Activated gamma-delta T cell (primary cell): ENCODE measurements around the gene SART3.
"Not testable (repeated sequence)": the region's sequence is repeated elsewhere in the genome, so short reads cannot be mapped to it uniquely, and the experiment has no call there.

ENCODE experiments used
- DNase-seq: peaks from one replicate; lab custom pipeline; 2025; lab: John Stamatoyannopoulos, UW

The SART3 gene

DNA sequence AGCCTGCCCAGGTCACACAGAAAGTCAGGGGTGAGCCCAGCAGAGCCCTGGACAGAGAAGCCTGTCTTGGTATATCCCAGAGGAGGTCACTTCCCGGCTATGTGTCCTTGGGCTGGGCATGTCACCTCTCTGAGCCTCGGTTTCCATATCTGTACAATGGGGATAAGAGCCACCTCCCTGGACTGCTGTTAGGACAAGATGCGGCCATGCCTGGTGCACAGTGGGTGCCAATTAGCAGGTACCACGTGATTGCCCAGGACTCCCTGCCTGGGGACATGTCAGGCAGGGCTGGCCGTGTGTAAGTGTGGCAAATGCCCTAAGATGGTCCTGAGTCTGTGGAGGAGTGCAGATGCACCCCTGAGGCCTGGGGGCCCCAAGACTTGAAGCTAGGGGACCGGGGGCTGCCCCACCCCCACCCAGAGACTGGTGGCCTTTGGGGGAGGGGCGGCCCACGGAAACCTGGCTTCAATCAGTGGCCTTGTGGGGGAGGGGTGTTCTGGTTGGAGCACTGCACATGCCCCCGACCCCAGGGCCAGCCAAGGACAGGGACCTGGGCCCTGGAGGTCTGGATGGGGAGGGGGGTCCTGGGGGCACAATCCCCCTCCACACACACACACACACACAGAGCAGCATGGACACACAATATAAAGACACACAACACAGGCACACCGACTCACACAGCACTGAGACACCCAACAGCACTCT is 36.0 kb upstream of the SART3 start:
- DNase-seq, result no peak

DNA sequence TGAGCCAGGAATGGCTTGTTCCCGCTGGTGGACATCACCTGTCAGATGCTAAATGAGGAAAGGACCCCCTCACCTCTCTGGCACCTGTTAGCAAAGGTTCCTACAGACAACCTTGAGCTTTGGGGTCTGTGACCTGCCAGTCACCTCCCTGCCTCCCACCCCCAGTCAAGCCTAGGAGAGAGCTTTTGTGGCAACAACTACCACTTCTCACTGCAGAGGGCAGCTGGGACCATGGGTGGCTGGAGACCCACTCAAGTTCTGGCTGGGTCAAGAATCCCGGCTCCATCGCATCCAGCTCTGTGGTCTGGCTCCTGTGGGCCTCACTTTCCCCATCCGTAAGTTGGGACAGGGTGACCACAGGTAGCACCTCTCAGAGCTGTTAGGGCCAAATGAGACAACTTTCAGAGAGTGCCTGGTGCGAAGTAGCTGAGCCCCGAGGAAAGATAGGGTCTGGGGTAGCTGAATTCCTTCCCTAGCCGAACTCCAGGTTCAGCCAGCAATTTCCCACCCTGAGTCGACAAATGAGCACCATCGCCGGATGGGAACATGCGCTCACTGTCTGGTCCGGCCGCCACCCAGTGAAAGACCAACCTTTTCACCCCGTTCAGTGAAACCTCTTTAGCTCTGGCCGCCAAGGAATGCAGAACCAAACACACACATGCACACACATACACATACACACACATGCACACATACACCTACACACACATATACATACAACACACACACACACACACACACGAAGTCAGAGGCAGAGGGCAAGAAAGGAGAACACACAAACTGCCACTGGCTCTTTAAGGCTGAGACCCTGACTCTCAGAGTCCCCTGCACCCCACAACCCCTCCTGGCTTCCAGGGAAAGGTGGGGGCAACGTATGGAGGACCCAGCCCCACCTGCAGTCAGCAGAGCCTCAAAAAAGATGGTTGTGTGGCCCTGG is 35.0 kb upstream of the SART3 start:
- DNase-seq, result no peak

- DNase-seq, result no peak
These were observed 34.2 kb upstream of the SART3 start for GRCh38 chr12:108594960-108595710.

DNA sequence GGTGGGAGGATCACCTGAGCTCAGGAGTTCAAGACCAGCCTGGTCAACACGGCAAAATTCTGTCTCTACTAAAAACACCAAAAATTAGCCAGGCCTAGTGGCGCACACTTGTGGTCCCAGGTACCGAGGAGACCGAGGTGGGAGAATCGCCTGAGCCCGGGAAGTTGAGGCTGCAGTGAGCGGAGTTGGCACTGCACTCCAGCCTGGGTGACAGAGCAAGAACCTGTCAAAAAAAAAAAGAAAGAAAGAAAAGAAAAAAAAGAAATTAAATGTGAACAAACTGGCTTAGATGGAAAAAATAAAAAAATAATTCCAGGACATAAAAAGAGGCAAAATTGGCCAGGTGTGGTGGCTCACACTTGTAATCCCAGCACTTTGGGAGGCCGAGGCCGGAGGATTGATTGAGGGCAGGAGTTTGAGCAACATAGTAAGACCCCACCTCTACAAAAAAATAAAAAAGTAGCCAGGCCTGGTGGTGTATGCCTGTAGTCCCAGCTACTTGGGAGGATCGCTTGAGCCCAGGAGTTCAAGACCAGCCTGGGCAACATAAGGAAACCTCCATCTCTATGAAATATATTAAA is 33.4 kb upstream of the SART3 start:
- DNase-seq, result no peak

DNA sequence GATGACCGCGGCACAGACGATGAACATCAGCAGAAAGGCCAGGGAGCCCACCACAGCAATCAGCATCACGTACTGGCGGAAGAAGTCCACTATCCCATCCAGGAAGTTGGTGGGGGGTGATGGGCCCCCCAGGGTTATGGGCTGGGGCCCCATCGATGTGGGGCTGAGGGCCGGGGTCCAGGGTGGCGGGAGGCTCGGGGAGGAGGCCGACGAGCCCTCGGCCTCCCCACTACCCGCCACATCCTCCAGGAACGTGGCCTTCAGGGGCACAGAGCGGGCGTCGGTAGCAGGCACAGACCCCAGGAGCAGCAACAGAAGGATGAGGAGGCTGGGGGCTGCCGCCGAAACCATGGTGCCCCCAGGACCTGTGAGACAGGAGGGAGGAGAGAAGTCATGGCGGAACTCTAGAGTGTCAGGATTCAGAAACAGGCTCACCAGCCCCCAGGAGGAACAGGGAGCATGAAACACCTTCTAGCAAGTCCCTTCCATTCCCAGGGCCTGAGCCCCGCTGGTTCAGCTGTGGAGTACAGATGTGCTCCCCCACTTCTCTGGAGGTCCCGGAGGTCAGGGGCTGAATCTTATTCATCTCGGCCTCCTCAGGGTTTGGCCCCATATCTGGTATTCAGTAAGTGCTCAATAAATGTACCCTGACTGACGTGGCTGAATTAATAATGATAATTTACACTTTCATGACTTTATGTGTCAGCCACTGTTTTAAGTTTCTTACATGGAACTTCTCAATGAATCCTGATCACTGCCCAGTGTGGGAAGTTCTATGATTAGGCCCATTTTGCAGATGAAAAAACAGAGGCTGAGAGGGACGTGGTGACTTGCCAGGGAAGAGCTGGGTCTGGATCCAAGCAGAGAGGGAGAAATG is 31.3 kb upstream of the SART3 start:
- DNase-seq, result no peak

DNA sequence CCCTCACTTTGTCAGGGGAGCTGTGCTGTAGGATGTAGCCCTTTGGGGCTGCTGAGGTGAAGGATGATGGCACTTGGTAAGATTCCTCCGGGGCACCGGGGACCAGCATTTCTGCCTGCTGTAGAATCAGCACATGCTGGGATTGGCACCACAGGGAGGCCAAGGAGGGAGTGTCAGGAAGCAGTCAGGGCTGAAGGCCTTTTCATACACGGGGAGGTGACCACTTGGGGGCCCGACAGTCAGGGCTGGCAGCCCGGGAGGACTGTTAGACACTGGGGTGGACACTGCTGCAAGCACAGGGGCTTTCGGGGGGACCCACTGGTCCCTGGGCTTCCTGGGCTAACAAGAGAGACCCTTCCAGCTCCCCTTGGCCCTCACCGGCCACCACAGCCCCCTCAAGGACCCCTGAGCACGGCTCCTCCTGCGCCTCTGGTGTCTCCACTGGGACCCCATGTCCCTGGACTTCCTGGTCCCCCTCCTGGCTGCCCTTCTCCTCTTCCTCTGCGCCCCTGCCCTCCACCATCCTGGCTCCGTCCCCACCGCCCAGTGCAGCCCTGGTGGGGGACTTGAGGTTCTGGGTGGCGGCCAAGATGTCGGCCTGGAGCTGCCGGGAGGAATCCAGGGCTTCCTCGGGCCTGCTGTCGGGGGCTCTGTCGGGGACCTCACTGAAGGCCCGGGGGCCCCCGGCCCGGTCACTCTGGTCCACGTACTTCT is 30.5 kb upstream of the SART3 start:
- DNase-seq, result no peak

GRCh38 chr12:108590463-108590862 is 29.5 kb upstream of the SART3 start:
- DNase-seq, result not testable (repeated sequence)

DNA sequence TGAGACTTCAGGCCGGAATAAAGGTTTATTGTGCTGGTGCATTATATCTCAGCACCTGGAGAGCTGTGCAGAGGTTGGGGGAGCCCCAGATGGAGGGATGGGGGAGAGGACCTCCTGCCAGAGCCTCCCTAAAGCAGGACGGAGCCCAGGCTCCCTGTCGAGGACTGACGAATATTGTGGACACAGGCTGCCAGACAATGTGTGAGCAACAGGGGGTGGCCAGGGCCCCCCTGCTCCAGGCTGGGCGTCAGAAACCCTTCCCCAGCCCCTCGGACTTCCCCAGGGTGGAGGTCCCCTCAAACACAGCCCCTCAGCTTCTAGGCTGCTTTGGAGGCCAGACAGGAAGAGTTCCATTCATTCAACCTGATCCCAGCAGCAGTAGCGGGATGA is 28.9 kb upstream of the SART3 start:
- no peak for DNase-seq

- no peak for DNase-seq
These were observed 28.3 kb upstream of the SART3 start for GRCh38 chr12:108589028-108589839.

GRCh38 chr12:108587826-108588225 is 26.9 kb upstream of the SART3 start:
- DNase-seq, result no peak

DNA sequence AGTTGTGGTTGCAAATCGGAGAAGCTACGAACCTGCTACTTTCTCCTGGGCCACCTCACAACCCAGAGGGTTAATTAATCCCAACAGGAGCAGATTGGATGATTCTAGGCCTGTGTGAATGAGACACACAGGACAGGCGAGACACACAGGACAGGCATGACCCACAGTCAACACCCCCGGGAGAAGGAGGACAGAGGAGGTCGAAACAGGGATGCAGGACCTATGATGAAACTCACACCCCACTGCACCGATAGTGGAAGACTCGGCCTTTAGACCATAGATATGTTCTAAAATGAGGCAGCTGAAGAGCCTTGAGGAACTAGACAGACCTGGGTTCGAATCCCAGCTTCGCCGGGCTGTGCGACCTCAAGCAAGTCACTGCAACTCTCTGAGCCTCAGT is 25.3 kb upstream of the SART3 start:
- DNase-seq, result no peak

DNA sequence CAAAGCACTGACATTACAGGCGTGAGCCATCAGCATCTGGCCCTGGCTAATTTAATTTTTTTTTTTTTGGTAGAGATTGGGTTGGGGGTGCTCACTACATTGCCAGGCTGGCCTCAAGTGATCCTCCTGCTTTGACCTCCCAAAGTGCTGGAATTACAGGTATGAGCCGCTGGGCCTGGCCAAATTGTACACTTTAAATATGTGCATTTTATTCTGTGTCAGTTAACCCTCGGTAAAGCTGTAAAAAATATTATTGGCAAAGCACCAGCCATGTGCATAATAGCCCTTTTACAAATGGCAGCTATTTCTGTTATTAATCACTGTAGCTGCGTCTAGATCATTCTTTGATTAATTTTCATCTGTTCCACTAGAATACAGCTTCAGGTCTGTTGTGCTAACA is 24.9 kb upstream of the SART3 start:
- DNase-seq, result no peak

- DNase-seq, result no peak
These were observed 23.6 kb upstream of the SART3 start for GRCh38 chr12:108584456-108585065.

DNA sequence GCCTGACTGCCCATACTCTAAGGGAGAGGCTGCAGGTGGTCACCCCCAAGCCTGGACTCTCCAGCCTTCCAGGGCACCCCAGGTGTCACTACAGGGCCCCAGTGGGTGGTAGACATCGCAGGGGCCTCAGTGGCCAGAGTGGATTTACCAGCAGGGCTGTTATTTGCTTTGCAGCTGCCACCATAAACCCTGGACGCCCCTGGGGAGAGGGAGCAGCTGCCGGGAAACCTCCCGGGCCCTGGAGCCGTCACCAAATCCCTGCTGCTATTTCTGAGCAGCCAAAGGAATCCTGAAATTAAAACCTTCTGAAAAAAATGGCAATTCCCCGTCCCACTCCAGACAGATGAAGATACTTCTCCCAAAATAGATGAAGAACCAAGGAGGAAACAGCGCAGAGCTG is 23.0 kb upstream of the SART3 start:
- DNase-seq, result no peak

DNA sequence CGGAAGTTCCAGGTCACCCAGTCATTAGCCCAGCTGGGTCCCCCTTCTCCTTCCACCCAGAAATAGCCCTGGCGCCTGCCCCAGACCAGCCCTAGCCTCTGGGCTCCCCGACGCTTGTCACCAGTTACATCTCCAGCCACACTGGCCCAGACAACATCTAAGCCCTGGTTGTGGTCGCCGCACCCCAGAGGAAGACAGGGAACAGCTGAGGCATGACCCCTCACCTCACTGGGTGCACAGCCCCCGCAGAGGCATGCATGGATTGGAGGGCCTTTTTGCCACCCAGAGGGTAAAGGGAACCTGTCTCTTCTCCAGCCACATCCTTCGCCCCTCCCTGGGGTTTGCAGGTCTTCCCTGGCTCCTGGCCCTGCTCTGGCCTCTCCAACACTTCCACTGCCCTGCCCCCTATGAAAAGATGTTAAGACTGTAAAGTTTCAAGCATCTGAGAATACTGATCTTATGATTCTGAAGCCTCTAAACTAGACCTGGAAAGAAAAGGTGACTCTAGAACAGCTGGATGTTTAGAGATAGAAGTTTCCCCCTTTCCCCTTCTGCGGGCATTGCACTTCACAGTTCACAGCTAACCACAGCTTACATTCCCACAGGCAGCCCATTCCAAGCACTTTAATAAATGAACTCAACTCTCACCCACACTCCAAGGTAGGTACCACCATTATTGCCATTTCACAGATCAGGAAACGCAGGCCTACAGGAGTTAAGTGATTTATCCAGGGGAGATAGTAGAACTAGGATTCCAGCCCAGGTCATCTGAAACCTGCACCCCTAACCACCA is 22.2 kb upstream of the SART3 start:
- DNase-seq, result no peak

DNA sequence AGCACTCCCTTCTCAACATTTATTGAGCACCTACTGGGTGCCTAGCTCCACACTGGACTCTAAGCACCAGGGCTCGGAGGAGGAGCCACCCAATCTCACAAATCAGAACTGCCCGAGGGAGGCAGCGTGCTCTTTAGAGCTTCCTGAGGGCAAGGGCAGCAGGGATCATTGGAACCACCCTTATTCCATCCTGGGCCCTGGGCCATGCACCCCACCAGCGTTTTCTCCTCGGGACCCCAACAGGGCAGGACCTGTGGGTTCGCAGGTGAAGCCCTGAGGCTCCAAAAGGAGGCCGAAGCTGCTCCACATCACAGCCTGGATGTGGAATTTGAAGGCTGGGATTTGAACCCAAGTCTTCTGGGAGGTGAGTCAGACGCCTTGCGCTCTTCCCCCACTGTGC is 21.5 kb upstream of the SART3 start:
- DNase-seq, result no peak

GRCh38 chr12:108581311-108582227 is 20.6 kb upstream of the SART3 start:
- no peak for DNase-seq
